LNCaP clone FGC (cell line): ENCODE results near the gene MRPS9.

Experiments used
- DNase-seq: peaks from one replicate; pipeline ENCODE4 v3.0.0-alpha.2; 2011; ENCODE audit warnings: low read depth
- H3K4me3 ChIP-seq: 2 replicates; pipeline ENCODE4 v1.5.1; 2011; ENCODE audit warnings: mild to moderate bottlenecking, low read depth, low read length, control low read depth
- TF ChIP-seq, protein P1 (sequence below): IDR thresholded peaks from 2 replicates; pipeline ENCODE4 v1.5.1; 2012; ENCODE audit warnings: mild to moderate bottlenecking; ENCODE audit not compliant: control insufficient read depth, insufficient read depth; ENCODE audit errors: extremely low read depth

MRPS9 gene

DNA sequence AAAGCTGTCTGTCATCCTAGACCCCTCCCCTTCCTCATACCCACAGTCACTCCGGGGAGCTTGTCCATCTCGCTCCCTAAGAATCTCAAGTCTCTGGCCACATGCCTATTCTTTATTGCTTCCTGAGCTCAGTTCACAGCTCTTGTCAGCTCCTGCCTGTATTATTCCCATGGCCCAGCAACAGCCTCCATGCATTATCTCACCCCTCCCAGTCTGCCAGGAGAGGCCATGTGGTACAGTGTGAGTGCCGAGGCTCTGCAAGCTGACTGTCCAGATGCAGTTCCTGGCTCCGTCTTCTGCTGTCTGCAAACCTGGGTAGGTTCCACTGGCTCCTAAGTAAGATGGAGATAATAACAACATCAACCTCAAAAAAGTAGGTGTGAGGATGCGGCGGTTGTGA lies 79.7 kb downstream of the MRPS9 start:
- TF ChIP-seq, protein P1, sequence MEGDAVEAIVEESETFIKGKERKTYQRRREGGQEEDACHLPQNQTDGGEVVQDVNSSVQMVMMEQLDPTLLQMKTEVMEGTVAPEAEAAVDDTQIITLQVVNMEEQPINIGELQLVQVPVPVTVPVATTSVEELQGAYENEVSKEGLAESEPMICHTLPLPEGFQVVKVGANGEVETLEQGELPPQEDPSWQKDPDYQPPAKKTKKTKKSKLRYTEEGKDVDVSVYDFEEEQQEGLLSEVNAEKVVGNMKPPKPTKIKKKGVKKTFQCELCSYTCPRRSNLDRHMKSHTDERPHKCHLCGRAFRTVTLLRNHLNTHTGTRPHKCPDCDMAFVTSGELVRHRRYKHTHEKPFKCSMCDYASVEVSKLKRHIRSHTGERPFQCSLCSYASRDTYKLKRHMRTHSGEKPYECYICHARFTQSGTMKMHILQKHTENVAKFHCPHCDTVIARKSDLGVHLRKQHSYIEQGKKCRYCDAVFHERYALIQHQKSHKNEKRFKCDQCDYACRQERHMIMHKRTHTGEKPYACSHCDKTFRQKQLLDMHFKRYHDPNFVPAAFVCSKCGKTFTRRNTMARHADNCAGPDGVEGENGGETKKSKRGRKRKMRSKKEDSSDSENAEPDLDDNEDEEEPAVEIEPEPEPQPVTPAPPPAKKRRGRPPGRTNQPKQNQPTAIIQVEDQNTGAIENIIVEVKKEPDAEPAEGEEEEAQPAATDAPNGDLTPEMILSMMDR = no peak
- no peak overlapping the region for H3K4me3 ChIP-seq
- no peak for DNase-seq

DNA sequence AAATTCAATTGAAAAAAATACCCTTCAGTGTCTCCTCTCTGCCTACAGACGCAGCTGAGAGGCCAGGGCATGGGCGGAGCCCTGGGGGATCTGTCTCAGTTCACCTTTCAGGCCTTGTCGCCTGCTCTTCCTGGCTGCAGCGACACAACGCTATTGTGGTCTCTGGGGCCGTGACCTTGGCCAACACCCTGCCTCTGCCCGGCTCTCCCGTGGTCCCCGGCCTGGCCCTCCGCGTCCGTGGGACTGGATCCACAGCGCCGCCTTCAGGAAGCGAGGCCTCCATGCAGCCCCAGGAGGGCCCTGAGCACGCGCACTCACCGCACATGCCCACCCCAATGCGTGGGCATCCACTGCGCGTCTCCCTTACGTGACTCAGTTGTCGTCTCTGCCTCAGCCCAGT lies 81.1 kb downstream of the MRPS9 start:
- no peak for DNase-seq
- no peak overlapping the region for H3K4me3 ChIP-seq
- TF ChIP-seq, protein P1 = no peak

DNA sequence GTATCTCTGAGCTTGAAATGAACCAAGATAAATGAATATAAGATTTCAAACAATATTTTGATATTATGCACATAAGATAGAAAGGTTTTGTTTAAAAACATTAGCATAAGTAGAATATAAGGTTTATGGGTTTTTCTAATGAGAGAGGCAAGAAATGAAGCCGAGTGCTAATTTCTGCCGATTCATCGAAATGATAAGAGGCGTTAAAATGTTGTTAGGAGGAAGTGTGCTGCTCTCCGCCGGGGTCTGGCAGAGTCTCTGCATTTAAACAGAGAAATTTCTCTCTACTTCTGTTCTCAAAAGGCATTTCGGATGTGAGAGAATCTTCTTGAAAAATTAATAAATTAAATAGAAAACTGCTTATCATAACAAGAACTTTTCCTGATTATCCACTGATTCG lies 83.6 kb downstream of the MRPS9 start:
- DNase-seq = no peak
- H3K4me3 ChIP-seq = no peak overlapping the region
- TF ChIP-seq, protein P1 = no peak

DNA sequence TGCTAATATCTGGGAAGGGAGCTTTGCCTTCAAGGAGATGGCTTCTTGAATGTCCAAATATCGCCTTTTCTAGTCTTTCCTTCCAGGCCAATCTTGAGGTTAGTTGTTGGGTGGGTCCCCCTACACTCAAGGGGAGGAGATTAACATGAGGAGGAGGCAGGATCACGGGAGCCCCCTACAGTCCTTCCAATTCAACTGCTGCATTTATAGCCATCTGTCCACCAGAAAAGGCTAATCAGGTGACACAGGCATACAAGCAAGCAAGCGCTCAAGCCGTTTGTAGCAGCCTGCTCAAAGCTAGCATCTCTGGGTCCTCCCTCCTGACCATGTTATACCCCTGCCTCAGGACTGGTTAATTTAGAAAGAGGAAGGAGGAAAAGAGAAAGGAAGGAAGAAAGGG lies 87.6 kb downstream of the MRPS9 start:
- TF ChIP-seq, protein P1 = no peak
- no peak for DNase-seq

DNA sequence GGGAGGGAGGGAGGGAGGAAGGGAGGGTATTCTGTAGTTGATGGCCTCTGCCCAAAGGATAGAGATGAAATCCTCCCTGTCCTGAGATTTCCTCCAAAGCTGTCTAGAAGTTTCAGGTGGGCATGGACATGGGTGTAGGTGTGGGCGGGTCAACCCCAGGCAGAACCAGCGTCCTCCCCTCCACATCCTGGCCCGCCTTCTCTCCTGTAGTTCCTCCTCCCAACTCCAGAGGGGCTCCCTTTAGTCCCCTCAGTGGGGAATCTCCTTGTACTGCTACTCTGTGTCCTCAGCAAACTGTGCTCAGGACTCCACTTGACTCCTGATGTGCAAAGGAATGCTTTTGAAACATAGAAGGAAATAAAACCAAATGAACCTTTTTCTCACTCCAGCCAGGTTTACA lies 88.1 kb downstream of the MRPS9 start:
- TF ChIP-seq, protein P1 = no peak
- no peak overlapping the region for H3K4me3 ChIP-seq
- DNase-seq = no peak

More for the DNA sequence above, 87.6 kb downstream of the MRPS9 start:
- no peak overlapping the region for H3K4me3 ChIP-seq

DNA sequence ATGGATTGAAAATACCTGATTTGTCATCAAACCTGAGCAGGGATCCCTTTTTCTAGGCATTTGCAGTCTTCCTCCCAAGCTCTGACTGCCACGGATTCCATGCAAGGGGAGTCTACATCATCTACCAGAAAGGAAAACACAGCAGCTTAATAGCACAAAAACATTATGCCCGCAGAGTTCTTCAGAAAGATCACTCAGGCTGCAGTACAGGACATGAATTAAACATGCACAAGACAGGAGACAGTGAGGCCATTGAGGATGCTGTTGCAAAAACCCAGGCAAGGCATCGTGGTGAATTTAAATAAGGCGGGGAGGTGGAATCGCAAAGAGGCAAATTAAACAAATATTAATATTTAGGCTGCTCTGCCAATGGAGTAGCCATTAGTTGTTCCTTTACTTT lies 88.5 kb downstream of the MRPS9 start:
- DNase-seq = no peak
- no peak overlapping the region for H3K4me3 ChIP-seq
- TF ChIP-seq, protein P1 = no peak

DNA sequence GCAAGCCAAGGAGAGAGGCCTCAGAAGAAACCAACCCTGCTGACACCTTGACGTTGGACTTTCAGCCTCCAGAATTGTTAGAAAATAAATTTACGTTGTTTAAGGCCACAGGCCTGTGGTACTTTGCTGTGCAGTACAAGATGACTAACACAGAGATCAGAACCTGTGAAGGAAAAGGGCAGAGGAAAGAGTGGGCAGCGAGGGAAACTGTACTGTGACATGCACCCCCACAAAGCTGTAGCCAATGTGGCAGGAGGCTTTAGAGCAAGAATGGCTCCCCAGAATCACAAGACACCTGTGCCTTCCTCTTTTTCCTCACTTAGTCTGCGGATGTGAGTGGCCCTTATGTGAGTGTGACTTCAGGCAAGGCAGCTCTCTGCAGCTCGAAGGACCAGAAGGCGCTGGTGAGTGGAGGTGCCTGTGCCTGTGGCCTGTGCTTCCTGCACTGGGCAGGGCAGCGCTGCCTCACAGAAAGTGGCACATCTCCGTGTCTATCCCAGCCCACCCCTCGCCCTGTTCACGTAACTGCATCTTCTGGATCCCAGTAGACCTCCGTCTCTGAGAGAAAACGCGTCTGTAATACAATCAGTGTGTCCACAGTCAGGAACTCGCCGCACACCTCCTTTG lies 89.5 kb downstream of the MRPS9 start:
- H3K4me3 ChIP-seq = no peak overlapping the region
- TF ChIP-seq, protein P1 = no peak
- no peak for DNase-seq
